ENCODE results near the gene CREB3L4. TPM values are rescaled to one million over a fixed set of nuclear protein-coding genes. Genes with fewer than 3 reads are reported as not detected.

The CREB3L4 gene
- total and polyA plus RNA-seq, 2 experiments from 2014 or later, result 8.6 to 15.1 TPM

- TF ChIP-seq CTCF (IDR thresholded peaks at IDR 0.05; ENCODE audit: poor library complexity) (no peak), EZH2 (IDR thresholded peaks at IDR 0.05; ENCODE audit: borderline replicate concordance) (no peak), EZH2phosphoT487 (IDR thresholded peaks at IDR 0.05; ENCODE audit: low read depth, severe bottlenecking, unreplicated experiment) (no peak)
- H3K36me3 ChIP-seq (replicated peaks; ENCODE audit: insufficient read depth, low read depth), result no peaks in the 10 kb centered on the region
These were observed 28.2 kb upstream of the CREB3L4 start for GRCh38 chr1:153939476-153939875.

GRCh38 chr1:153940756-153941155, 26.9 kb upstream of the CREB3L4 start:
- Histone ChIP-seq H3K27me3 (no peaks in the 10 kb centered on the region), H3K4me3 (no peak overlapping the region), H2AFZ (no peak overlapping the region), H3K79me2 (peaks cover 26% of the 10 kb centered on the region), H3K4me1 (ENCODE audit: insufficient read depth) (peaks cover 7% of the 10 kb centered on the region), H3K27ac (no peak overlapping the region), H3K36me3 (replicated peaks; ENCODE audit: insufficient read depth, low read depth) (no peaks in the 10 kb centered on the region), H4K20me1 (ENCODE audit: insufficient read depth, poor library complexity, severe bottlenecking) (peaks cover 3% of the 10 kb centered on the region), H3K4me2 (no peak overlapping the region), H3K9me2 (replicated peaks; ENCODE audit: insufficient read depth) (no peaks in the 10 kb centered on the region), H3K9me3 (ENCODE audit: low read depth) (no peaks in the 10 kb centered on the region)
- TF ChIP-seq EZH2phosphoT487 (IDR thresholded peaks at IDR 0.05; ENCODE audit: low read depth, severe bottlenecking, unreplicated experiment) (no peak), CTCF (IDR thresholded peaks at IDR 0.05; ENCODE audit: poor library complexity) (no peak), EZH2 (IDR thresholded peaks at IDR 0.05; ENCODE audit: borderline replicate concordance) (no peak)
- WGBS (ENCODE audit: low lambda C conversion rate, missing lambda C conversion rate), result 97% methylated on average over 8 of the region's 8 CpGs
- no peak for DNase-seq (ENCODE audit: low spot score)

More at GRCh38 chr1:153939476-153939875, 28.2 kb upstream of the CREB3L4 start:
- Histone ChIP-seq H4K20me1 (ENCODE audit: insufficient read depth, poor library complexity, severe bottlenecking) (no peaks in the 10 kb centered on the region), H2AFZ (no peak overlapping the region), H3K27ac (no peak overlapping the region), H3K9me2 (replicated peaks; ENCODE audit: insufficient read depth) (no peaks in the 10 kb centered on the region), H3K9me3 (ENCODE audit: low read depth) (no peaks in the 10 kb centered on the region), H3K4me2 (no peak overlapping the region), H3K4me3 (no peak overlapping the region), H3K27me3 (no peaks in the 10 kb centered on the region), H3K4me1 (ENCODE audit: insufficient read depth) (no peaks in the 10 kb centered on the region), H3K79me2 (peaks cover 13% of the 10 kb centered on the region)
- DNase-seq (ENCODE audit: low spot score), result no peak
- 97% methylated on average over 11 of the region's 12 CpGs for WGBS (ENCODE audit: low lambda C conversion rate, missing lambda C conversion rate)

- Histone ChIP-seq H2AFZ (no peak overlapping the region), H3K27me3 (no peaks in the 10 kb centered on the region), H3K79me2 (peaks cover 27% of the 10 kb centered on the region), H3K4me2 (no peak overlapping the region), H3K36me3 (replicated peaks; ENCODE audit: insufficient read depth, low read depth) (no peaks in the 10 kb centered on the region), H3K4me1 (ENCODE audit: insufficient read depth) (peaks cover 7% of the 10 kb centered on the region), H3K27ac (no peak overlapping the region), H3K9me2 (replicated peaks; ENCODE audit: insufficient read depth) (no peaks in the 10 kb centered on the region), H4K20me1 (ENCODE audit: insufficient read depth, poor library complexity, severe bottlenecking) (peaks cover 3% of the 10 kb centered on the region), H3K4me3 (no peak overlapping the region), H3K9me3 (ENCODE audit: low read depth) (no peaks in the 10 kb centered on the region)
- DNase-seq (ENCODE audit: low spot score), result no peak
- no peak for TF ChIP-seq EZH2phosphoT487 (IDR thresholded peaks at IDR 0.05; ENCODE audit: low read depth, severe bottlenecking, unreplicated experiment)
- no peak for TF ChIP-seq EZH2 (IDR thresholded peaks at IDR 0.05; ENCODE audit: borderline replicate concordance)
- TF ChIP-seq CTCF (IDR thresholded peaks at IDR 0.05; ENCODE audit: poor library complexity), result no peak
- WGBS (ENCODE audit: low lambda C conversion rate, missing lambda C conversion rate), result 98% methylated on average over 33 of the region's 34 CpGs
These were observed 25.6 kb upstream of the CREB3L4 start for GRCh38 chr1:153941826-153942725.
